Mammary epithelial cell (primary cell): Measurements from ENCODE around the gene KRTAP5-10.

Experiments
- EZH2 ChIP-seq: IDR thresholded peaks from 2 replicates; pipeline ENCODE4 v1.6.1; 2012; ENCODE audit warnings: low read length, inconsistent platforms, borderline replicate concordance
- TF ChIP-seq, protein P1 (sequence below), 2 donors: IDR thresholded peaks in 1 of 2; conservative IDR thresholded peaks in 1 of 2; 2 replicates each; pipeline ENCODE4 v1.5.1; 2011 to 2012; ENCODE audit warnings: inconsistent platforms in 2 of 2, low read length in 2 of 2, mild to moderate bottlenecking in 2 of 2, control low read depth in 1 of 2, low read depth in 1 of 2; ENCODE audit not compliant: insufficient read depth in 1 of 2; ENCODE audit errors: extremely low read depth in 1 of 2

DNA sequence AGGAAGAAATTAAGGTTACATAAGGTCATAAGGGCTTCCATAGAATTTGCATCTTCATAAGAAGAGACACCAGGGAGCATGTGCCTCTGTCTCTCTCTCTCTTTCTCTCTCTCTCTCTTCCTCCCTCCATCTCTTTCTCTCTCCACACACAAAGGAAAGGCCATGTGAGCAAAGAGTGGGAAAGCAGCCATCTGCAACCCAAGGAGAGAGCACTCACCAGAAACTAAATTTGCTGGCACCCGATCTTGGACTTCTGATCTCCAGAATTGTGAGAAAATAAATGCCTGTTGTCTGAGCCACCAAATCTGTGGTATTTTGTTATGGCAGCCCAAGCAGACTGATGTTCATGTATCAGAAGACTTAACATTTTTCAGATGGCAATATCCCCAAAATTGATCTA lies 6.4 kb upstream of the KRTAP5-10 start:
- TF ChIP-seq, protein P1, sequence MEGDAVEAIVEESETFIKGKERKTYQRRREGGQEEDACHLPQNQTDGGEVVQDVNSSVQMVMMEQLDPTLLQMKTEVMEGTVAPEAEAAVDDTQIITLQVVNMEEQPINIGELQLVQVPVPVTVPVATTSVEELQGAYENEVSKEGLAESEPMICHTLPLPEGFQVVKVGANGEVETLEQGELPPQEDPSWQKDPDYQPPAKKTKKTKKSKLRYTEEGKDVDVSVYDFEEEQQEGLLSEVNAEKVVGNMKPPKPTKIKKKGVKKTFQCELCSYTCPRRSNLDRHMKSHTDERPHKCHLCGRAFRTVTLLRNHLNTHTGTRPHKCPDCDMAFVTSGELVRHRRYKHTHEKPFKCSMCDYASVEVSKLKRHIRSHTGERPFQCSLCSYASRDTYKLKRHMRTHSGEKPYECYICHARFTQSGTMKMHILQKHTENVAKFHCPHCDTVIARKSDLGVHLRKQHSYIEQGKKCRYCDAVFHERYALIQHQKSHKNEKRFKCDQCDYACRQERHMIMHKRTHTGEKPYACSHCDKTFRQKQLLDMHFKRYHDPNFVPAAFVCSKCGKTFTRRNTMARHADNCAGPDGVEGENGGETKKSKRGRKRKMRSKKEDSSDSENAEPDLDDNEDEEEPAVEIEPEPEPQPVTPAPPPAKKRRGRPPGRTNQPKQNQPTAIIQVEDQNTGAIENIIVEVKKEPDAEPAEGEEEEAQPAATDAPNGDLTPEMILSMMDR (conservative IDR thresholded peaks at IDR 0.05 in 1 of 2, IDR thresholded peaks at IDR 0.05 in 1 of 2; ENCODE audit: extremely low read depth in 1 of 2, insufficient read depth in 1 of 2, low read depth in 1 of 2, low read length in 2 of 2): no peak
- TF ChIP-seq EZH2: no peak
